H1 (cell line): ENCODE data around the gene VIPR2.

Experiments
- CTCF ChIP-seq, 3 experiments: IDR thresholded peaks; 1 replicate in 2 of 3; 2 replicates in 1 of 3; pipeline versions ENCODE4 v1.5.1 to v1.6.1; 2011; ENCODE audit warnings: low read length in 3 of 3, mild to moderate bottlenecking in 3 of 3, inconsistent platforms in 2 of 3, low read depth in 1 of 3, moderate library complexity in 1 of 3; ENCODE audit not compliant: insufficient read depth in 1 of 3; ENCODE audit errors: control extremely low read depth in 1 of 3
- E2F6 ChIP-seq: IDR thresholded peaks from 2 replicates; pipeline ENCODE4 v1.6.1; 2012; ENCODE audit warnings: inconsistent platforms
- EP300 ChIP-seq, 2 experiments: IDR thresholded peaks; 1 replicate in 1 of 2; 2 replicates in 1 of 2; pipeline ENCODE4 v1.6.1; 2011 to 2012; ENCODE audit warnings: low read depth in 2 of 2, low read length in 2 of 2, mild to moderate bottlenecking in 2 of 2, borderline replicate concordance in 1 of 2, inconsistent platforms in 1 of 2, moderate library complexity in 1 of 2
- GTF2F1 ChIP-seq: IDR thresholded peaks from 2 replicates; pipeline ENCODE4 v1.6.1; 2012; ENCODE audit warnings: low read depth, low read length, improper control_type of control experiment, borderline replicate concordance
- HDAC2 ChIP-seq, 2 experiments: fragments of 300-600 bp in 1 of 2; sonication (generic) in 1 of 2; IDR thresholded peaks; 2 replicates each; pipeline ENCODE4 v1.6.1; 2011 to 2012; ENCODE audit warnings: low read depth in 2 of 2, low read length in 2 of 2, mild to moderate bottlenecking in 2 of 2, moderate library complexity in 2 of 2, borderline replicate concordance in 1 of 2, inconsistent platforms in 1 of 2
- KDM1A ChIP-seq: fragments of 200-600, 300-600 bp; sonication (generic); IDR thresholded peaks from 2 replicates; pipeline ENCODE4 v1.7.1; 2016; ENCODE audit warnings: mild to moderate bottlenecking, low read length, borderline replicate concordance
- POLR2A ChIP-seq, 2 experiments: IDR thresholded peaks; 1 replicate in 1 of 2; 2 replicates in 1 of 2; pipeline ENCODE4 v1.6.1; 2011; ENCODE audit warnings: low read depth in 2 of 2, low read length in 2 of 2, mild to moderate bottlenecking in 2 of 2; ENCODE audit errors: control extremely low read depth in 1 of 2
- POLR2AphosphoS5 ChIP-seq: IDR thresholded peaks from 2 replicates; pipeline ENCODE4 v1.6.1; 2011; ENCODE audit warnings: low read depth, low read length
- POU5F1 ChIP-seq: IDR thresholded peaks from 2 replicates; pipeline ENCODE4 v1.6.1; 2011; ENCODE audit warnings: low read depth, mild to moderate bottlenecking, low read length, moderate library complexity
- RFX5 ChIP-seq: IDR thresholded peaks from 2 replicates; pipeline ENCODE4 v1.6.1; 2011; ENCODE audit warnings: low read depth, low read length, improper control_type of control experiment, borderline replicate concordance

DNA sequence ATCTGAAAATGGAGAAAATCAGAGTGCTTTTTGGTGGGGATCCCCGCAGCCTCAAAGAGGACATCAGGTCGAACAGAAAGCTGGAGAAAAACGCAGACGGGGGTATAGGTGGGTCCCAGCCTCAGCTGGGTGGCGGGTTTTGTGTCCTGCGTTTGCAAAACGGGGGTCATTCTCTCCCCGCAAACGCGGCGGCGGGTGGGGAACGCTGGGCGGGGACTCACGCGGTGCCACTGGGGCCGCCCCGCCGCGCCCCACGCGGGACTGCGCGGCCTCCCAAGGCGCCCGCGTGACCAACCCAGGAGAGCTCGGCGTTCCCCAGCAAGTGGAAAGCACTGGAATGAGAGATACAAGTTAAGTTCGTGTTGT, 806 bp upstream of the VIPR2 start:
- TF ChIP-seq CTCF (IDR thresholded peaks at IDR 0.05; ENCODE audit: control extremely low read depth in 1 of 3, insufficient read depth in 1 of 3, low read depth in 1 of 3, low read length in 3 of 3) (no peak), RFX5 (no peak), POLR2A (IDR thresholded peaks at IDR 0.05; ENCODE audit: control extremely low read depth in 1 of 2, low read depth in 2 of 2, low read length in 2 of 2) (no peak), HDAC2 (IDR thresholded peaks at IDR 0.05; ENCODE audit: borderline replicate concordance in 1 of 2, low read depth in 2 of 2, low read length in 2 of 2) (no peak), POLR2AphosphoS5 (no peak), E2F6 (no peak), KDM1A (no peak), GTF2F1 (no peak), POU5F1 (no peak), EP300 (IDR thresholded peaks at IDR 0.05; ENCODE audit: borderline replicate concordance in 1 of 2, low read depth in 2 of 2, low read length in 2 of 2) (no peak)
